DND-41 (cell line): ENCODE data around the gene ARMC10.
"Not testable (repeated sequence)": the region's sequence is repeated elsewhere in the genome, so short reads cannot be mapped to it uniquely, and the experiment has no call there.

Experiments used
- CTCF ChIP-seq: IDR thresholded peaks from 2 replicates; pipeline ENCODE4 v1.5.1; 2012; ENCODE audit warnings: borderline replicate concordance, low read length, moderate library complexity, mild to moderate bottlenecking; ENCODE audit not compliant: poor library complexity, severe bottlenecking; ENCODE audit errors: extremely low read depth
- EZH2 ChIP-seq: IDR thresholded peaks from 3 replicates; pipeline ENCODE4 v1.6.1; 2012; ENCODE audit warnings: borderline replicate concordance, low read depth, mild to moderate bottlenecking, moderate library complexity, low read length, inconsistent platforms; ENCODE audit not compliant: severe bottlenecking

- not testable (repeated sequence) for TF ChIP-seq CTCF, EZH2
Measured at GRCh38 chr7:103092321-103092720, 17.4 kb downstream of the ARMC10 start.
